ENCODE data around the gene SEMA3G. TPM values are rescaled to one million over a fixed set of nuclear protein-coding genes. Genes with fewer than 3 reads are reported as not detected.

The SEMA3G gene
- total RNA-seq, 1 experiment from 2014 or later = 0.77 TPM

GRCh38 chr3:52480768-52481715 is 36.1 kb upstream of the SEMA3G start:
- Histone ChIP-seq H3K27me3 (ENCODE audit: low read length) (no peaks in the 10 kb centered on the region), H3K27ac (ENCODE audit: low read length) (no peak overlapping the region), H3K79me2 (ENCODE audit: low read length) (no peaks in the 10 kb centered on the region), H2AFZ (ENCODE audit: low read length) (no peak overlapping the region), H3K36me3 (ENCODE audit: low read depth, low read length) (peaks cover 59% of the 10 kb centered on the region), H4K20me1 (ENCODE audit: low read length) (no peaks in the 10 kb centered on the region), H3K9ac (ENCODE audit: low read length) (no peak overlapping the region), H3K4me1 (ENCODE audit: insufficient read depth, low read length) (no peaks in the 10 kb centered on the region), H3K9me3 (ENCODE audit: low read length) (no peaks in the 10 kb centered on the region), H3K4me2 (ENCODE audit: low read length) (no peak overlapping the region), H3K9me2 (replicated peaks; ENCODE audit: low read length) (no peaks in the 10 kb centered on the region), H3K4me3 (ENCODE audit: low read length) (no peak overlapping the region), H3F3A (ENCODE audit: low read length, unreplicated experiment) (no peaks in the 10 kb centered on the region)
- ChIA-PET CTCF (no interaction called here), POLR2A (ENCODE audit: unreplicated experiment) (interaction anchor here (0.5 kb wide), 1 partner anchor 20 kb away, joined by 10 read pairs; no protein-coding TSS in a partner anchor)
- intact Hi-C loops (cut with micrococcal nuclease) = no loop called here
- no peak for ATAC-seq
- TSS peak; percentile 15 for BruUV-seq (replicated peaks)
- no peak for TF ChIP-seq EZH2 (IDR thresholded peaks at IDR 0.05; ENCODE audit: low read length, unreplicated experiment)
- TF ChIP-seq EZH2phosphoT487 (IDR thresholded peaks at IDR 0.05; ENCODE audit: borderline replicate concordance, low read length) = no peak
- TF ChIP-seq, protein P1, sequence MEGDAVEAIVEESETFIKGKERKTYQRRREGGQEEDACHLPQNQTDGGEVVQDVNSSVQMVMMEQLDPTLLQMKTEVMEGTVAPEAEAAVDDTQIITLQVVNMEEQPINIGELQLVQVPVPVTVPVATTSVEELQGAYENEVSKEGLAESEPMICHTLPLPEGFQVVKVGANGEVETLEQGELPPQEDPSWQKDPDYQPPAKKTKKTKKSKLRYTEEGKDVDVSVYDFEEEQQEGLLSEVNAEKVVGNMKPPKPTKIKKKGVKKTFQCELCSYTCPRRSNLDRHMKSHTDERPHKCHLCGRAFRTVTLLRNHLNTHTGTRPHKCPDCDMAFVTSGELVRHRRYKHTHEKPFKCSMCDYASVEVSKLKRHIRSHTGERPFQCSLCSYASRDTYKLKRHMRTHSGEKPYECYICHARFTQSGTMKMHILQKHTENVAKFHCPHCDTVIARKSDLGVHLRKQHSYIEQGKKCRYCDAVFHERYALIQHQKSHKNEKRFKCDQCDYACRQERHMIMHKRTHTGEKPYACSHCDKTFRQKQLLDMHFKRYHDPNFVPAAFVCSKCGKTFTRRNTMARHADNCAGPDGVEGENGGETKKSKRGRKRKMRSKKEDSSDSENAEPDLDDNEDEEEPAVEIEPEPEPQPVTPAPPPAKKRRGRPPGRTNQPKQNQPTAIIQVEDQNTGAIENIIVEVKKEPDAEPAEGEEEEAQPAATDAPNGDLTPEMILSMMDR (conservative IDR thresholded peaks at IDR 0.05; ENCODE audit: low read depth, low read length) = no peak
- DNase-seq = no peak

DNA sequence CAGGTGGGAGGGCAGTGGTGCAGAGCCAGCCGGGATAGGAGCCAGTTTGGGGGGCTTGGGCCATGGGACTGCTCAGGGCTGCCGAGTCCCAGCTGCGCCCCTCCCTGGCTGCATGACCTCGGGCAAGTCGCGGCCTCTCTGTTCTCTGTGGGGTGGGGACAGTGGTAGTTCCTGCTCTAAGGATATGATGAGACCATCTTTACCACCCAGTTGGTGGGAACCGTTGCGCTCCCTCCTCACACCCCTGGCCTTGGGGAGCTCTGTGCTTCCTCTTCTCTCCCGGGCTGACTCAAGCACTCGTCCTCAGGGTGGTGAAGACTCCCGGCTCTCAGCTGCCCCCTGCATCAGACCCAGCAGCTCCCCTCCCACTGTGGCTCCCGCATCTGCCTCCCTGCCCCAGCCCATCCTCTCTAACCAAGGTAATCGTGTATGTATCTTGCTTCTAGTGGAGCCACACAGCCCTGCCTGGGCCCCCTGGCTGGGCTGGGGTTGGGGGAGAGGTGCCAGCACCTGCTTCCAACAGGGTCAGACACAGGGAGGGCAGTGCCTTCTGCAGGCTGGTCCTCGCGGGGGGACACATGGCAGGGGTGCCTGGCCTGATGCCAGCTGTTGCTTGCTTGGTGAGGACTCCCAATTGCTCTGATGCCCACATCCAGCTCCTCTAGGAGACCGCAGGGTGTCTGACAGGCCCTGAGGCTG is 35.1 kb upstream of the SEMA3G start:
- no peak overlapping the region for H3K9ac ChIP-seq (ENCODE audit: low read length)
- no peaks in the 10 kb centered on the region for H3F3A ChIP-seq (ENCODE audit: low read length, unreplicated experiment)
- no peak overlapping the region for H3K4me3 ChIP-seq (ENCODE audit: low read length)
- CTCF ChIA-PET = no interaction called here
- H3K9me2 ChIP-seq (replicated peaks; ENCODE audit: low read length) = no peaks in the 10 kb centered on the region
- no peak overlapping the region for H2AFZ ChIP-seq (ENCODE audit: low read length)
- POLR2A ChIA-PET (ENCODE audit: unreplicated experiment) = no interaction called here
- H3K4me1 ChIP-seq (ENCODE audit: insufficient read depth, low read length) = no peaks in the 10 kb centered on the region
- ATAC-seq (no peak), DNase-seq (no peak)
- no peak overlapping the region for H3K27ac ChIP-seq (ENCODE audit: low read length)
- H3K27me3 ChIP-seq (ENCODE audit: low read length) = no peaks in the 10 kb centered on the region
- H4K20me1 ChIP-seq (ENCODE audit: low read length) = no peaks in the 10 kb centered on the region
- peaks cover 66% of the 10 kb centered on the region for H3K36me3 ChIP-seq (ENCODE audit: low read depth, low read length)
- intact Hi-C loops (cut with micrococcal nuclease) = no loop called here
- H3K9me3 ChIP-seq (ENCODE audit: low read length) = no peaks in the 10 kb centered on the region
- TF ChIP-seq, protein P1 (conservative IDR thresholded peaks at IDR 0.05; ENCODE audit: low read depth, low read length) = no peak
- no peak for TF ChIP-seq EZH2 (IDR thresholded peaks at IDR 0.05; ENCODE audit: low read length, unreplicated experiment)
- no peak for TF ChIP-seq EZH2phosphoT487 (IDR thresholded peaks at IDR 0.05; ENCODE audit: borderline replicate concordance, low read length)
- no TSS peak for BruUV-seq (replicated peaks)
- no peak overlapping the region for H3K4me2 ChIP-seq (ENCODE audit: low read length)
- no peaks in the 10 kb centered on the region for H3K79me2 ChIP-seq (ENCODE audit: low read length)
